Measurements from ENCODE around the gene CD101. TPM values are rescaled to one million over a fixed set of nuclear protein-coding genes. Genes with fewer than 3 reads are reported as not detected.

Gene CD101
- total RNA-seq, 1 donor from 2014 or later = 0.45 TPM

DNA sequence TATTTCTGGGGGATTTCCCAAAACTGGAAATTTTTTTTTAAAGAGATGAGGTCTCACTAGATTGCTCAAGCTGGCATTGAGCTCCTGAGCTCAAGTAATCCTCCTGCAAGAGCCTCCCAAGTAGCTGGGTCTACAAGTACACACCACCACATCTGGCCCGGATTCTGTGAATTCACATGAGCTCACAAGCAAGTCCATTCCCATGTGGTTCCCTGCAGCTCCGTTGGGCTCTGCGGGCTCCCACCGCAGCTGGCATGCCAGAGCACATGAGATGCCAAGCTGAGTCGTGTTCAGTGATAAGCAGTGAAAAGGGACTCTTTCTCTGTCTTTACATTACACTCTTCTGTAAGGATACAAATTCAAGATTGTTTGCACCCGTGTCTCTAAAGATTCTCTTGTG lies 36.7 kb downstream of the CD101 start:
- intact Hi-C loops (cut with micrococcal nuclease) = no loop called here
- ATAC-seq (no peak), DNase-seq (no peak)

GRCh38 chr1:117044217-117044616 lies 42.7 kb downstream of the CD101 start:
- intact Hi-C loops (cut with micrococcal nuclease) = no loop called here
- DNase-seq (no peak), ATAC-seq (no peak)

- intact Hi-C loops (cut with micrococcal nuclease) = no loop called here
- no peak for ATAC-seq
- no peak for DNase-seq
Observed at GRCh38 chr1:117045644-117046043, 44.1 kb downstream of the CD101 start.

- ATAC-seq (no peak), DNase-seq (no peak)
- intact Hi-C loops (cut with micrococcal nuclease) = no loop called here
Observed at GRCh38 chr1:117046781-117047180, 45.2 kb downstream of the CD101 start.

DNA sequence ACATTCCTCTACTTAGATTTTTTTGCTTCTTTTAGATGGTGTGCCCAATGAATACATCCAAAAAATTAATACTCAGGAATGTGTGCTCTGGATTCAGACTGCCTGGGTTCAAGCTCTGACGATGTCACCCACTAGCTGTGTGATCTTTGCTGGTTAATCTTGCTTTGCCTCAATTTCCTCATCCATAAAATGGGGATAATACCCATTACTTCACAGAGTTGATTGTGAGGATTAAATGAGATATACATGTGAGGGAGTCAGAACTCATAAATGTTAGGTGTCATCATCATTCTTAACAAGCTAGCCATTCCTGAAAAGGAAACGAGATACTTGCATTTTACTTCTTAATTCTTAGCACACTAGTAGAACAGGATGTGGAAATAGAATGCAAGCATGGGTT lies 45.7 kb downstream of the CD101 start:
- ATAC-seq (no peak), DNase-seq (no peak)
- intact Hi-C loops (cut with micrococcal nuclease) = no loop called here

DNA sequence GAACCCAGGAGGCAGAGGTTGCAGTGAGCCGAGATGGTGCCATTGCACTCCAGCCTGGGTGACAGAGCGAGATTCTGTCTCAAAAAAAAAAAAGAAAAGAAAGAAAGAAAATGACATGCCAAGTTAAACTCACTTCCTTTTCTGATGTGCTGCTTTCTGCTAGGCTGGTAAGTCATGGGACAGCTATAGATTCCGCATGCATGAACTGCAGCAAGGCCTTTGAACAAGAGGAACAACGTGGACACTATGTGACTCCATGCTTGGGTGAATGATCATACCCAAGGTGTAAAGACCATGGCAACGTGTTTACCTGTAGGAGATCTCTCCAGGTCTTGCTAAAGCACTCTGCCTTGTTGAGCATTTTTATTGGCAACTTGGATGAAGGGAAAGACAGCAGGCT lies 48.3 kb downstream of the CD101 start:
- intact Hi-C loops (cut with micrococcal nuclease) = loop anchor here (5.0 kb wide), 1 partner anchor 313 kb away; no protein-coding TSS in a partner anchor
- ATAC-seq (peak; percentile 55), DNase-seq (no peak)

- ATAC-seq (peak; percentile 66), DNase-seq (peak; percentile 41)
- intact Hi-C loops (cut with micrococcal nuclease) = loop anchor here (5.0 kb wide), 1 partner anchor 314 kb away; no protein-coding TSS in a partner anchor
Observed at GRCh38 chr1:117051224-117052064, 49.9 kb downstream of the CD101 start.

DNA sequence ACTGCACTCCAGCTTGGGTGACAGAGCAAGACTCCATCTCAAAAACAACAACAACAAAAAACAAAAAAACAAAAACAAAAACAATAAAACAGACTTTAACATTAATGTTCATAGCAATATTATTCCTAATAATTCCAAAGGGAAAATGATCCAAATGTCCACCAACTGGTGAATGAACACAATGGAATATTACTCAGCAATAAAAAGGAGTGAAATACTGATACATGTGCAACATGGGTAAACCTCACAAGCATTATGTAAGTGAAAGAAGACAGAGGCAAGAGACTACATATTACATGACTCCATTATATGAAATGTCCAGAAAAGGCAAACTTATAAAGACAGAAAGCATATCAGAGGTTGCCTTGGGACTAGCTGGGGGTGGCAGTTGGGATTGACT lies 52.5 kb downstream of the CD101 start:
- ATAC-seq (no peak), DNase-seq (no peak)
- intact Hi-C loops (cut with micrococcal nuclease) = loop anchor here (5.0 kb wide), 1 partner anchor 317 kb away; no protein-coding TSS in a partner anchor

GRCh38 chr1:117058810-117059209 lies 57.2 kb downstream of the CD101 start:
- no peak for DNase-seq
- intact Hi-C loops (cut with micrococcal nuclease) = no loop called here

DNA sequence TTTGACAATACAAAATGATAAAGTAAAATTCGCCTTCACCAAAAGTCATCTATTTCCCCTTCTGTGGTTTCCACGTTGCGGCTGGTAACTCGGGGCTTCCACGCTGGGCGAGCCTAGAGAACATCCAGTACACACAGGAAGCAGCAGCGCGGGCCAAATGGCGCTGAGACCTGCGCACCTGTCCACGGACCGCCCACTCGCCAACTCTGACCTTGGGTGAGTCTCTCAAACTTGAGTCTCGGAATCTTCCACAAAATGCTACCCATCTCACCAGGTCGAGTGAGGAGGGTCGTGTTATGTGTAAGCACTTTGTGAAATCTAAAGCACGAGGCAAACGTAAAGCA lies 57.7 kb downstream of the CD101 start:
- intact Hi-C loops (cut with micrococcal nuclease) = no loop called here
- ATAC-seq (peak; percentile 9), DNase-seq (peak; percentile 49)

More at GRCh38 chr1:117058810-117059209, 57.2 kb downstream of the CD101 start:
- ATAC-seq = no peak

- intact Hi-C loops (cut with micrococcal nuclease) = loop anchor here (10.0 kb wide), 1 partner anchor 65 kb away; the partner anchor contains the start of gene TRIM45
- DNase-seq (peak; percentile 87), ATAC-seq (peak; percentile 99)
Observed at GRCh38 chr1:117059678-117060440, 58.3 kb downstream of the CD101 start, which contains the start of gene TTF2. TTF2 (plus strand) TSS chr1:117060326; CDS start chr1:117060347, 21 bp downstream.

GRCh38 chr1:117060441-117061317 lies 59.1 kb downstream of the CD101 start:
- ATAC-seq (peak; percentile 59), DNase-seq (no peak)
- intact Hi-C loops (cut with micrococcal nuclease) = loop anchor here (10.0 kb wide), 1 partner anchor 64 kb away; the partner anchor contains the start of gene TRIM45

- no peak for ATAC-seq
- DNase-seq = no peak
- intact Hi-C loops (cut with micrococcal nuclease) = loop anchor here (10.0 kb wide), 1 partner anchor 63 kb away; the partner anchor contains the start of gene TRIM45
Observed at GRCh38 chr1:117061986-117062415, 60.4 kb downstream of the CD101 start.

DNA sequence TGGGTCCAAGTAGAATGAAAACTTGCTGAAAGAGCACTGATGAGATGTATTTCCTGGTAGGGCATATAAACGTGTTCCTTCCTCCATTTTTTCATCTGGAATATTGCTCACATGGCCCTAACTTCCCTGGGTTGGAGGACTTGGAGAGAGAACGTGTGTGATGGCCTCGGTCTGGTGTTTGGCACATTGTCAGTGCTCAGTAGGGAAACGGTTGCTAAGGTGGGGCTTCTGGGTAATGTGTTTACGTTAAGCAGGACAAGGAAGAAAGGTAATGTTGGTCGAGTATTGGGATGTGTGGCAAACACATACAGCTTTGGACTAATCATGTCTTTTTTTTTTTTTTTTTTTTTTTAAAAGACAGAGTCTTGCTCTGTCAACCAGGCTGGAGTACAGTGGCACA lies 64.8 kb downstream of the CD101 start:
- no peak for DNase-seq
- intact Hi-C loops (cut with micrococcal nuclease) = loop anchor here (10.0 kb wide), 1 partner anchor 58 kb away; the partner anchor contains the start of gene TRIM45
- ATAC-seq = no peak

DNA sequence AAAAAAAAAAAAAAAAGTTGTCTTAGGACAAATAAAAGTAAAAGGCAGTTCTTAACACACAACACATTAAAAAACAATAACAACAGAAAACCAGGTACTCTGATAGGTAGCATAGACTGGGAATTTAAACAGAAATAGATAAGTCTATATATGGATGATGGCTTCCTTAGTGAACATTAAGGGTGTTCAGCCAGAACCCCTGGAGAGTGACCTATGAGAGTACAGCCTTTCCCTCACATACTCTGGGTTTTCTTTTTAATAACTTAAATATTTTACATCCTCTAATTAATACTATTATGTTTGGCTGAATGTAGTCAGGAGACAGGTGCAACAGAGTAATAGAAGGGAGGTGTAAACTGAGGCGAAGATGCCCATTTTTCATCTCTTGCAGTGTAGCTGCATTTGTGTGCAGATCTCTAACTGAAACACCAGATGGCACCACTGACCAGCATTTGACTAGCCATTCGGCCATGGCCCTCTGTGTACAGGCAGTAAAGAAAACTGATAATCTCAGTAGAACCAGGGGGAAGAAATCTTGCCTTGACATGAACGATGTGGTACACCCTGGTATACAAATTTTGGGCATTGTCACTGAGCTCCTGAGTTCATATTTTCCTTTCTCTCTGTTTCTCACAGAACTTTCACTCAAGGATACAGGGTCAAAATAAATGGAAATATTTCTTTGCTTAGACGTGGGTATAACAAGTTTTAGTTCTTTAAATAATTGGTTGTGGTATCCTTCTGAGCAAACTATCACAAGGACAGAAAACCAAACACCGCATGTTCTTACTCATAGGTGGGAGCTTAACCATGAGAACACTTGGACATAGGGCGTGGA lies 66.2 kb downstream of the CD101 start:
- peak; percentile 50 for DNase-seq
- intact Hi-C loops (cut with micrococcal nuclease) = loop anchor here (2.0 to 10.0 kb wide), 2 partner anchors 57 to 215 kb away; partner anchors contain the start of gene TRIM45
- ATAC-seq = peak; percentile 92

- DNase-seq (no peak), ATAC-seq (no peak)
- intact Hi-C loops (cut with micrococcal nuclease) = loop anchor here (2.0 to 10.0 kb wide), 2 partner anchors 56 to 214 kb away; partner anchors contain the start of gene TRIM45
Observed at GRCh38 chr1:117068580-117068979, 67.0 kb downstream of the CD101 start.

GRCh38 chr1:117069220-117069844 lies 67.8 kb downstream of the CD101 start:
- intact Hi-C loops (cut with micrococcal nuclease) = loop anchor here (2.0 to 10.0 kb wide), 2 partner anchors 55 to 213 kb away; partner anchors contain the start of gene TRIM45
- no peak for ATAC-seq

More at GRCh38 chr1:117069220-117069844, 67.8 kb downstream of the CD101 start:
- no peak for DNase-seq
